ENCODE results near the gene MED13L.

MED13L gene

DNA sequence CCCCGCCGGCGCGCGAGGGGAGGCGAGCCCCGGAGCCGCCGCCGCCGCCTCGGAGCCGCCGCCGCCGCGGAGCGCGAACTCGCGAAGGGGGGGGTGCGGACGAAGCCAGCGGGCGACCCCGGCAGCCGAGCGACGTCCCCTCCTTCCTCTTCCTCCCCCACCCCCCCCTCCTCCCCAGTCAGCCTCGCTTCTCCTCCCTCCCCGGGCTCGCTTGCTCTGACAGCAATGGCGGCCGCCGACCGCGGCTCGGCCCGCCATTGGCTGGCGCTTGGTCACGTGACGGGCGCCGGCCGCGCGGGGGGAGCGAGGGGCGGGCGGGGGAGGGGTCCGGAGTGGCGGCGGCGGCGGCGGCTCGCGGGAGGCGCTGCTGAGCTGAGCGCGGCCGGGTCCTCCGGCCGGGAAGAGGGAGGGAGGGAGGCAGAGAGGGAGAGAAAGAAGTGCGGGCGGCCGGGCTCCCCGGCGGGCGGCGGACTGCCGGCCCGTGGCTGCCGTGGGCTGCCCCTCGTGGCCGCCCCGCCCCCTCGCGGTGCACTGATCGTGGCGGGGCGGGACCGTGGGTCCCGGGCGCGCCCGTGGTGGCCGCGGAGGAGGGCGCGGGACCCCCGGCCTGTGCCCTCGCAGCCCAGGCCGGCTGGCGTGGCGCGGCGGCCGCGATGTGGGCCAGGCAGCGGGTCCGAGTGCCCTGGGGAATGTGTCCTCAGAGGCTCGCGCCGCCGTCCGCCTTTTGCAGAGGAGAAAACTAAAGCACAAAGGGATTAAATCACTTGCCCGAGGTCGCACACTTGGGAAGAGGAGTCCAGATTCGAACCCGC is at the start of gene MED13L:
TSS of gene MED13L (minus strand) at position 227 of the 812 bp plus-strand sequence. CDS start 562 bp downstream, outside the sequence.
- DNase-seq, result peak; percentile 91

DNA sequence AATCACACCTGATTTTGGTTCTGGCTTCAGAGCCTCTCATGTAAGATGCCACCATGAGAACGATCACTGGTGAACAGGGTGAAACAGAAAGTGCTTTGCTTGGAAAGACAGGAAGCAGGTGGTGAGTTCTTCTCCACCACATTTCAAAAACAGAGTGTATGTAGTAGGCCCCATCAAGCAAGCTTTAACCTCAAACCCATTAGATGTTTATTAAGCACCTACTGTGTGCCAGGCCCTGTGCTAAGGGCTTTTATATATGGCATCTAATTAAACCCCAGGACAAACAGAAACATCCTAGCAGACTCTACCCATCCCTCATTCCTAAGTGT is 47.8 kb upstream of the MED13L start:
- DNase-seq, result peak; percentile 40

DNA sequence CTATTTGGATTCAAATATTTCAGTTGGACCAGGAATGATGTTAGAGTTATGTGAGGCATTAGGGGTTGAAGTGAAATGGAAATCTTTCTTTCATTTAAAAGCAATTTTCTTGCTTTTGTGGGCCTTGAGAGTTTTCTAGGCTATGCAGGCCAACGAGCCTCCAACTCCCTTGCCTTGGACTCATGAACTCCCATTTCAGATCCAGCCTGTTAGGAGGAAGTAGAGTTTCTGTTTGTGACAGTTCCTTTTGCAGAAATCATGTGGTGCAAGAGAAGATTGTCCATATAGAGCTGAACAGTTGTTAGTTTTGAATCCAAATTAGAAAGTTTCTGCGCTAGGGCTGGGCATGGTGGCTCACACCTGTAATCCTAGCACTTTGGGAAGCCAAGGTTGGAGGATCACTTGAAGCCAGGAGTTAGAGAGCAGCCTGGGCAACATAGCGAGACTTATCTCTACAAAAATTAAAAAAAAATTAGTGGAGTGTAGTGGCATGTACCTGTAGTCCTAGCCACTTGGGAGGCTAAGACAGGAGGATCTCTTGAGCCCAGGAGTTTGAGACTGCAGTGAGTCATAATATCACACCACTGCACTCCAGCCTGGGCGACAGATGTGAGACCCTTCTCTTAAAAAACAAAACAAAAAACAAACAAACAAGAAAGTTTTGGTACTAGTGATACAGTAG is 47.3 kb upstream of the MED13L start:
- peak; percentile 42 for DNase-seq

DNA sequence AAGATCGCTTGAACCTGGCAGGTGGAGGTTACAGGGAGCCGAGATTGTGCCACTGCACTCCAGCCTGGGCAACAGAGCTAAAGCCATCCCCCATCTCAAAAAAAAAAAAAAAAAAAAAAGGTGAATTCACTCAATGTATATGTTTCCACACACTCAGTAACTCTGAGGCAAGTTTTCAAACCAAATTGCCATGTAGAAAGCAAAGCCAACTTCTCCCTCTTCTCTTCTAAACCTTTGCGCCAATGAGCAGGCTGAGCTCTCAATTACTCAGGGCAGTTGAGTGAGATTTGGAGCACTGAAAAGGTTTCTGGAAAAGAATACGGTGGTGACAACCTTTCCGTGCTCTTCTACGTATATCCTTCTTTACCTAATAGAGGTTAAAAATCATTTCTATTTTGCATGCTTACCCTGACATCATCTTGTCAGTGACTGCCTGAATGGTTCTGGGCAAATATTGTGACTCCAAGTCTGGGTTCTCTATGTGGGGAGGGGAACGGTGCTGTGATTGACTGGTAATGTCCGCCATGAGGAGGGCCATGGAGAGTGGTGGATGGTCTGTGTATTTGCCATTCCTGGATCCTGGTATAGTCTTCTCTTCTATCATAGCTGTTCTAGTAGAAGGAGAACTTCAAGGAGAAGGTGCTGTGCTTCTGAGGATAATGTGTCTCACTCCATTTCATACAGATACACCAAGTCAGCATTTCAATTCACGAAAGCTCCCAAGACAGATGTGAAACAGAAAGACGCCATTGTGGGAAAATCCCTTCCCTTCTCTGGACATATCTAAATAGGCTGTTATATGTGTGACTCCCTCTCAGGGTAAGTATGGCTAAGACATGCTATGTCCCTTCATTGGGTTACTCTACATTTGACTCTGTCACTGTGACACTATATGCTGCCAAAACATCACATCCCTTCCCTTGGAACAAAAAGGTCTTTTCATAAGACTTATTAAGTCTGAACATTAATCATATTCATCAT is 46.2 kb upstream of the MED13L start:
- peak; percentile 26 for DNase-seq

DNA sequence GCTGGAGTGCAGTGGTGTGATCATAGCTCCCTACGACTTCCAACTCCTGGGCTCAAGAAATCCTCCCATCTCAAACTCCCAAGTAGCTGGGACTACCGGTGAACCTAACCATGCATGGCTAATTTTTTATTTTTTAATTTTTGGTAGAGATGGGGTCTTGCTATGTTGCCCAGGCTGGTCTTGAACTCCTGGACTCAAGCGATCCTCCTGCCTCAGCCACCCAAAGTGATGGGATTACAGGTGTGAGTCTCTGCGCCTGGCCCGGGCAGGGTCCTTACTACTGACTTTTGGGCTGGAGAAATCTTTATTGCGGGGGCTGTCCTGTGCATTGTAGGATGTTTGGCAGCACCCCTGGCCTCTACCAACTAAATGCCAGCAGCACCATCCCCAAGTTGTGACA is 44.4 kb upstream of the MED13L start:
- DNase-seq, result no peak

DNA sequence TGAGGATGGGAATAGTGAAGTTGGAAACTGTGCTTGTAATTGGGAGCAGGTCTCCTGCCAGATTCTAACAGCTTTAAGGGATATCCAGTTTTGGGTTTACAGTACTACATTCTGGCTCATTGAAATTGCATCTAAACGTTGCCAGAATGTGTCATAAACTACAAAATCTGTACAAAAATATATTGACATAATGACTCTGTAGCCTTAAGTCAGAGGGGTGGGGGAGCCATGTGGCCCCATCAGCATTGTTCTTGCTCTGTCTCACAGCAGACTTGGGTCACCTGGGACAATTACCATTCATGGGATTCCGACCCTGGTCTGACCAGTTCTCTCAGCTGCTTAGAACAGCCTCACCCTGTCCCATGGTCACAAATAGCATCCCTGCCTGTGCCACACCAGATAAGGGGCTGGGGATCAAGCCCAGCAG is 43.3 kb upstream of the MED13L start:
- no peak for DNase-seq

DNA sequence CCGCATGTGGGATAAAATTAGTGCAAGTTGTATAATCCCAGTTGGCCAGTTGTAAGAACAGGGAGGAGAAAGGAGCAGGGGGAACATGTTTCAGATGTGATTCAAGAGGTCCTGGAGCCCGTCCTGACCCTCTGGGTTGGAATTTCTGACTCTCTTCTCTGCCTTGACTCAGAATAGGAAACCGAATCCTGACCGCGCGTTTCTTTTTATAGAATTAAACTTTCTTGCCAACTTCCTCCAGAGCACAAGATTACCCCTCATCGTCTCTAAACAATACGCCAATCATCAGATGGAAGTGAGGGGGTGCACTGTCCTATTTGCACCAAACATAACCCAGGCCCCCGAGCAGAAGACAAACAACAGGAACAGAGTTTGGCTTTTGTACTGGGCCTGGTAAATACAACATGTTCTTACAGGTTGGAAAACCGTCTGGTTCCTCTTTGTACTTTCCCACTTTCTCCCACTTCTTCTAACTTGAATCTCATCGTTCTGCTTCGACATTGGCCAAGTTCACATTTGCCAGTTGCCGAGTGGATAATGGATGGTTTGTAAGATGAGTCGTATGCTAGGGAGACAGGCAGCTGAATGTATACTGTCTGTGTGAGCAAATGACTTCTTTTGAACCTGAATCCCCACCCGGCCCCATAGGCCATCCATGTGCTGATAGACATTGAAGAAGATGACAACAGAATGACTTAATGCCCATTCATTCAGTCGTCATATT is 42.6 kb upstream of the MED13L start:
- peak; percentile 39 for DNase-seq

DNA sequence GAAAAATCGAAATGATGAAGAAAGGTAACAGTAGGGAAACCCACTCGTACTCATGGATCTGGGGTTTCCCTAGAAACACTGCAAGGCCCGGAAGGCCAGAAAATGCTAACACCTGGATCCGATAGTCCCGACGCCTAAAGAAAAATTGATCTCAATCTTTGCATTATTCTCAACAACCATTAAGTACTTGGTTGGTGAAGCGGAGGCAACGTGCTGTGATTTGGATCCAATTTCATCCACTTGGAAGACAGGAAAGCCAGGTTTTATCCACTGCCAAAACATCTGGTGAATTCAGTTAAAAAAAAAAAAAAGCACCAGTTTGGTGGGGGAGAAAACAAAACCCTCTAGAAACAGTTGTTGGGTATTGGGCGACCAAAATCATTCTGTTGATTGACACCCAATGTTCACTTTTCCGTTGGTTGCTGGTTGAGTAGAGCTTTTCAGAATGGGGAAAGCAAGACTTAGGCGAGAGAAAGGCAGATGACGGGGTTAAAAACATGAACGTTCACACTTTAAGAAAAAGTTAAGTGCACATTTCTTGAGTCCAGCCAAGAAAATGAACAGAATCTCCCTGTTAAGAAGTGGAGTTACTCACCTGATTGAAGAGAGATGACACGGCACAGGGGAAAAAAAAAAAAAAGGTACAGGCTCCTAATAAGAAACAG is 41.9 kb upstream of the MED13L start:
- DNase-seq, result no peak

DNA sequence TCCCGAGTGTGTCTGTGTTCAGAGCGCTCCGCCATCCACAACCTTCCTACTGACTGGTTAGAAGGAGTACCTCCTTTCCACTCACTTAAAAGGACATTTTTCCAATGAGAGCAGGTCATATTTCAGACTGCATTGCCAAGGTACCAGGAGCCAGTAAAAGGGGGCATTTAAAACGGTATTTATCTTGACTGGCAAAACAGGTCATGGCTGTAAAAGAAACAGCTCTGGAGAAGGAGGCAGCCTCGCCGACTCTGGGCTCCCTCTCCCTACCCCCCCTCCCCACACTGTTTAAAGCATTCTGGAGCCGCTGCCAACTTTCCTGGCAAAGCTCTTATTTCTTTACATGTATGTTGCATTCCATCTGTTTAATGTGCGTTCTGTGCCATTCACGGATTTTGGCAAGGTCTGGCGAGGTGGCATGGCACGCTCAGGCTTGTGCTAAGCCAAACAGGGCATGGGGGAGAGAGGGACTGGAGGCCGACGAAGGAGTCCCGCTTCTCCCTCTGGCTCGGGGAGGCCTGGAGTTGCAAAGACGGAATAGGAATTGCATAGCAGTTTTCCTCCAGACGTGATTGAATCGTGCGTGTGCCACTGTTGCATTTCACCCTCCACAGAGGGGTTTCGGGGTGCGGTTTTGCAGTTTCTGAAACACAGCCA is 41.2 kb upstream of the MED13L start:
- no peak for DNase-seq

DNA sequence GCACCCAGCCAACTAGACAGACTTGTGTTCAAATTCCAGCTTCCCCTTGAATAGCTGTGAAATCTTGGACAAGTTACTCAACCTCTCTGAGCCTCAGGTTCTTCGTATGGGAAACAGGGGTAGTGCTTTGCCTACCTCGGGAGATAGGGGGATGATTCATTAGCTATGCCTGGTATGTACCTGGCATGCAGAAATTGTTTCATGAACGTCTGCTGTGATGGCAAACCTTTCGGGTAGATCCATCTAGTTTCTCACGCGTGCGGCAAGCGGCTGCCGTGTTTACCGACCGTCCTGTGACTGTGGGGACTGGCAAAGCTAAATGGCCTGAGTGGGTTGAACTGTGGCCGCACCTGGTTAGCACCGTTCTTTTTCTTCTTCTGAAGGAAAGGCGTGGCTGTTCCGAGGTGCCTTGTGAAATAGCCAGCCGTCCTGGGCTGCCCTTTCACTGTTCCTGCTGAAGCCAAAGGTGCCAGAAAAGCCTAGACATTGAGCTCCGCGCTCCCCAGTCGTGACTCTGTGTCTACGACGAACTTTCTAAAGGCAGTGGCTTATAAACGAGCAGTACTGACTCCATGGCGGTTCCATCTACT is 40.6 kb upstream of the MED13L start:
- DNase-seq, result no peak

DNA sequence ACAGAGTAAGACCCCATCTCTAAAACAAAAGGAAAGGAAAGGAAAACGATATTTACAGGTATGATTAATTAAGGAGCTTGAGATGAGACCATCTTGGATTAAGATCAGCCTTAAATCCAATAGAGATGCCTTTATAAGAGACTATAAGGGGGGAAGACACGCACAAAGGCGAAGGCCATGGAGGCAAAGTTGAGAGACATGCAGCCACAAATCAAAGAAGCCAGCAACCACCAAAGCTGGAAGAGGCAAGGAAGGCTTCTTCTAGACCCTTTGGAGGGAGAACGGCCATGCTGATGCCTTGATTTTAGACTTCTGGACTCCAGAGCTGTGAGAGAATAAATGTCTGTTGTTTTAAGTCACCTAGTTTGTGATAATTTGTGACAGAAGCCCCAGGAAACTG is 39.6 kb upstream of the MED13L start:
- DNase-seq, result no peak

DNA sequence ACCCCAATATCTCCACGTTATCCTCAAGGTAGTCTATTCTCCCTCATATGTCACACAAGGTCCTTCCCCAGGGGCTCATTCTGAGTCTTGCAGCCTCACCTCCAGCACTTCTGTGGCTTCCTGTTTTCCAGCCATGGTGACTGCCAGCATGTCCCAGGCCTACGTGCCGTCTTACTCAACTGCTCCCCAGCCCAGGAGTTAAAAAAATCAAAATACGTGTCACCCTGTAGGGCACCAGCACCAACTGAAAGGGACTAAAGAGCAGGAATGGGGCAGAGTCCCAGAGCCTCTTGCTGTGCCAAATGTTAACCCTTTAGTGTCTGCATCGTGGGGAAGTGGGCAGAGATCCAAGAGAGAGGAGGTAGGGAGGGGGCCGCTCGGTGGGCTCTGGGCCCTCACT is 37.0 kb upstream of the MED13L start:
- DNase-seq, result peak; percentile 27

DNA sequence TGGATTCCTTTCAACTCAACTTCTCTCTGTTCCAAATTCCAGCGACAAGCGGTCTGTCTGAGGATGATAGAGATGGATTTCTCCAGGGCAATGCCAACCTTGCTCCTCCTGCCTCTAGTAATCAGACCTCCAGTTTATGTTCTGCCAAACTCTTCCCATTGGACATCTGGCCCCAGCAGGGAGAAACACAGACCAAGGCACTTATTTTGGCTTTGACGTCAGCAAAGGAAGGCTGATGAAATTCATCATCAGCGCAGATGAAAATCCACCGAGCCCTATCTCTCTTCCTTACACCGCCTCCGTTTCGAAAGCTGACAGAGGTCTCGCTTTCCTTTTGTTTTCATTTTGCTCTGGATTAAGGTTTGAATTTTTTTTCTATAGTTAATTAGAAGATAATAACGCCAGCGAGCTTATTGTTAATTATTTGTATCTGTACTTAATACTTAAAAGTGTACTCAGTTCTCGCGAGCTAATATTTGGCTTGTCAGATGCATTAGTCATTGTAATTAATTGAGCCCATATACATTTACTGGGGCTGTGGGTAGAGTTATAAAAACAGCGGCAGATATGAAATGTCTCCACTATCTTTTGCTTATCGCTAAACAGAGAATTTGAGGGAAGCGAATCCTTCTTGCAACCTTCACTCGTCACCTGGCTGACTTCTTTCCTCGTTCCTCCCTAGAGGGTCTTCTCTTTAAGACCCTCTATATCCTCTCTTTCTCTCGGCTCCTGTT is 35.9 kb upstream of the MED13L start:
- no peak for DNase-seq

DNA sequence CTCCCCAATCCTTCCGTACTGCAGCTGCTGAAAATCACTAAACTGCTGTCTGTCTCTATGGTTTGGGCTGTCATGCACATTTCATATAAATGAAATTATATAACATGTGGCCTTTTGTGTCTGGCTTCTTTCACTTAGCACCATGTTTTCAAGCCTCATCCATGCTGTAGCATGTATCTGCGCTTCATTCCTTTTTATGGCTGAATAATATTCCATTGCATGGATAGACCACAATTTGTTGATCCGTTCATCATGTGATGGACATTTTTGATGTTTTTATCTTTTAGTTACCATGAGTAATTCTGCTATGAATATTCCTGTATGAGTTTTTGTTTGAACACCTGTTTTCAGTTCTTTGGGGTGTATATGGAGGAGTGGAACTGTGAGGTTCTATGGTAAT is 32.6 kb upstream of the MED13L start:
- no peak for DNase-seq

DNA sequence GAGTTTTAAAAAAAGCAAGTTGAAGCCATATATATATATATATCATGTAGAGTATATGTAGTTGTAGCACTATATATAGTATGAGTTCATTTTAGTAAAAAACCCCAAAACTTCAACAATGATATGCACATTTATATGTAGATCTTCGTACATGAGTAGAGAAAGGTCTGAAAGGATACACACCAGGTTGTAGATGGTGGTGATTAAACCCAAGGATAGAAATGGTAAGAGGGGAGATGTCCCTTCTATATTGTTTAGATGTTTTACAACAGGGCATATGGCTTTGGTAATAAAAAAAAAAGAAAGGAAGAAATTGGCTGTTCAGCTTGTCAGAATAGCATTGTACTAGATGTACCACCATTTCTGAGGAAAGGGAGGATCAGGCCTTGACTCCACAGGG is 31.9 kb upstream of the MED13L start:
- DNase-seq, result no peak

DNA sequence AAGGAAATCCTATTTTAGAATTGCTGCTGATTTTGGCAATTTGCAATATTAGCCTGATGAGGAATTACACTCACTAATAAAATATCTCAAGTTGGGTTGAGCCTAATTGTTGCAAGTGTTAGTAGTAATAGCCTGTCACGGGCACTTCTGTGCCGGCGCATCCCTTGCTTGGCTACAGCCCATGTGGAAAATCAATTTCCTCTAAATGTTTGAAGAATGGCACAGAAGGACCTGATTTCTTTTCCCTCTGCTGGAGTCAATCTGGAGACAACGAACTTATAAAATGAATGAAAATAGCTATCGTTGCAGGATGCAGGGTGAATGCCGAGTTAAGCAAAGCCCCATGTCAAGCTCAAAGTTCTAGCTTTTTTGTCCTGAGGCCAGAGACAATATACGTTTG is 31.2 kb upstream of the MED13L start:
- no peak for DNase-seq

DNA sequence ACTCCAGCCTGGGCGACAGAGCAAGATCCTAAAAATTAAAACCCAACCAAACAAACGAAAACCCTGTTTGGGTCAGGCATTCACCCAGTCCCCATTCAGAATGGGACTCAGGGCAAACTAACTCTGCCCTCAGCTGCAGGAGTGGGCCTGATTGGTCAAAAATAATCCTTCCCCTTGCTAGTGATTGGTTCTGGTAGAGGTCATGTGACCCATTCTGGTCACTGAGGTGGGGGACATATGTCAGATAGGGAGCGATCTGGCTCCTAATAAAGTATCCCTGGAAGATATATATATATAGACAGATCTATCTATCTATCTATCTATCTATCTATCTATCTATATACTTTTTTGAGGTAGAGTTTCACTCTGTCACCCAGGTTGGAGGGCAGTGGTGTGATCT is 29.5 kb upstream of the MED13L start:
- DNase-seq, result no peak

DNA sequence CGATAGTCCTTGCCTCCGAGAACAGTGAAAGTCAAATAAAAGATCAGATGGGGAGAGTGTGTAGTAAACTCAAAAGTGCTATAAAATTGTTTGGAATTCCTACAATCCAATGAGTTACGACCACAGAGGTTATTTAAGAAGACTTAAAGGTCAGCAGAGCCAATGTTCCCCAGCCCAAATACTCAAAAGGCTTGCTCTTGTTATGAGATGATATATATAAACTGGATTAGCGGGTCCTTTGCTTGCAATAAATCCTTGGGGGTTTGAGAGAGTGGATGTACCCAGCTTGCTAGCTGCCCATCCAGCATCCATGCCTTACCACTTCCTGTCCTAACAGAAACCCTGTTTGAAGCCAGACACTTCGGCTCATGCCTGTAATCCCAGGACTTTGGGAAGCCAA is 29.0 kb upstream of the MED13L start:
- DNase-seq, result no peak

DNA sequence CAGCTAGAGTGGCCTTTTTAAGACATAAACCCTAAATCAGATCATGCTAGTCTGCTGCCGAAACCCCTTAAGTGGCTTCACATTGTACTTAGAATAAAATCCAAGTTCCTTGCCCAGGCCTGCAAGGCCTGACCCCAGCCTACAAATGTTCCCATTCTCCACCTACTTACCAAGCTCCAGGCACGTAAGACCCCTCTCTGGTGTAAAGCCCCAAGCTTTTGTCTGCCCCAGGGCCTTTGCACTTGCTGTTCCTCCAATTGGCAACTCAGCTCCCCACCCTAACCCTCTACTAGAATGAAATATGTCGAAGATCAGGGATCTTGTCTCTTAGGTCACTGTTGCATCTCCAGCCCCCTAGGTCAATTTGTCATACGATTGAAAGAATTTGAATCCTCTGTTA is 27.1 kb upstream of the MED13L start:
- no peak for DNase-seq

DNA sequence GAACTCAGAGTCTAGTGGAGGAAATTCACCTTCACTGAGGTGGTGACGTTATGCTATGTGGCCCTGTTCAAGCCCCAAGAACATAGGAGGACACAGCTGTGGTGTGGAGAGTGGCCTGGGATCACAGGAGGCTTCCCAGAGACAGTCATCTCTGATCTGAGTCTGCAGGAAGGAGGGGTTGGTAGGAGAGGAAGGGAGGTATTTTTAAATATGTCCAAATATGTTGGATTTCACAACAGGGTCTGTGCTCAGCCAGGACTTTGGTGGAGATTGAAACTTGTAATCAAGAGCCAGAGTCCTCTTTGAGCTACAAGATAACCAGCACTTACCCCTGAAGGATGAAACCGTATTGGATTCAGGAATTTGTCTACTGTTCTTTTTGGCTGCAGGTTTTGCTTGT is 26.4 kb upstream of the MED13L start:
- peak; percentile 41 for DNase-seq
